Measurements from ENCODE around the gene MYZAP.
A peak's percentile ranks its signal among the peaks of the same experiment; 100 is the strongest.

The MYZAP gene

GRCh38 chr15:57618325-57618724 lies 26.6 kb downstream of the MYZAP start:
- no peak for TF ChIP-seq CTCF (conservative IDR thresholded peaks at IDR 0.05; ENCODE audit: low read length)
- TF ChIP-seq EZH2phosphoT487 (IDR thresholded peaks at IDR 0.05; ENCODE audit: borderline replicate concordance), result no peak
- Histone ChIP-seq H3K4me1 (ENCODE audit: insufficient read depth, low read length, poor library complexity, severe bottlenecking) (no peaks in the 10 kb centered on the region), H3K9me3 (ENCODE audit: insufficient read depth, low read depth, low read length) (no peaks in the 10 kb centered on the region), H3K4me3 (ENCODE audit: low read length, poor library complexity, severe bottlenecking) (no peak overlapping the region), H3K27me3 (ENCODE audit: insufficient read depth, low read length, poor library complexity, severe bottlenecking) (no peaks in the 10 kb centered on the region), H3K4me2 (ENCODE audit: low read depth, low read length, poor library complexity, severe bottlenecking) (no peak overlapping the region), H3K79me2 (ENCODE audit: insufficient read depth, low read length) (no peaks in the 10 kb centered on the region), H2AFZ (ENCODE audit: low read length) (no peak overlapping the region), H3K9ac (ENCODE audit: low read depth, low read length, poor library complexity, severe bottlenecking) (no peak overlapping the region), H3K9me2 (replicated peaks; ENCODE audit: low read depth, low read length) (no peaks in the 10 kb centered on the region), H4K20me1 (ENCODE audit: insufficient read depth, low read length, poor library complexity, severe bottlenecking) (no peaks in the 10 kb centered on the region), H3F3A (ENCODE audit: low read depth) (no peaks in the 10 kb centered on the region), H3K36me3 (ENCODE audit: insufficient read depth, low read length) (no peaks in the 10 kb centered on the region)

GRCh38 chr15:57619746-57620145 lies 28.0 kb downstream of the MYZAP start:
- Histone ChIP-seq H3K27me3 (ENCODE audit: insufficient read depth, low read length, poor library complexity, severe bottlenecking) (no peaks in the 10 kb centered on the region), H3K36me3 (ENCODE audit: insufficient read depth, low read length) (no peaks in the 10 kb centered on the region), H3K4me3 (ENCODE audit: low read length, poor library complexity, severe bottlenecking) (no peak overlapping the region), H3K9me3 (ENCODE audit: insufficient read depth, low read depth, low read length) (no peaks in the 10 kb centered on the region), H3K9ac (ENCODE audit: low read depth, low read length, poor library complexity, severe bottlenecking) (no peak overlapping the region), H3F3A (ENCODE audit: low read depth) (no peaks in the 10 kb centered on the region), H2AFZ (ENCODE audit: low read length) (no peak overlapping the region), H4K20me1 (ENCODE audit: insufficient read depth, low read length, poor library complexity, severe bottlenecking) (no peaks in the 10 kb centered on the region), H3K9me2 (replicated peaks; ENCODE audit: low read depth, low read length) (no peaks in the 10 kb centered on the region), H3K4me2 (ENCODE audit: low read depth, low read length, poor library complexity, severe bottlenecking) (no peak overlapping the region), H3K79me2 (ENCODE audit: insufficient read depth, low read length) (no peaks in the 10 kb centered on the region), H3K4me1 (ENCODE audit: insufficient read depth, low read length, poor library complexity, severe bottlenecking) (no peaks in the 10 kb centered on the region)
- TF ChIP-seq EZH2phosphoT487 (IDR thresholded peaks at IDR 0.05; ENCODE audit: borderline replicate concordance) (no peak), CTCF (conservative IDR thresholded peaks at IDR 0.05; ENCODE audit: low read length) (0 out of 2 replicates have a peak, but pooled peaks have one; percentile 27)

- no peaks in the 10 kb centered on the region for H4K20me1 ChIP-seq (ENCODE audit: insufficient read depth, low read length, poor library complexity, severe bottlenecking)
- no peaks in the 10 kb centered on the region for H3K79me2 ChIP-seq (ENCODE audit: insufficient read depth, low read length)
- no peak overlapping the region for H2AFZ ChIP-seq (ENCODE audit: low read length)
- H3K9me3 ChIP-seq (ENCODE audit: insufficient read depth, low read depth, low read length), result no peaks in the 10 kb centered on the region
- TF ChIP-seq EZH2phosphoT487 (IDR thresholded peaks at IDR 0.05; ENCODE audit: borderline replicate concordance) (no peak), CTCF (conservative IDR thresholded peaks at IDR 0.05; ENCODE audit: low read length) (no peak)
- no peaks in the 10 kb centered on the region for H3F3A ChIP-seq (ENCODE audit: low read depth)
- H3K9me2 ChIP-seq (replicated peaks; ENCODE audit: low read depth, low read length), result no peaks in the 10 kb centered on the region
- H3K9ac ChIP-seq (ENCODE audit: low read depth, low read length, poor library complexity, severe bottlenecking), result no peak overlapping the region
- no peak overlapping the region for H3K4me3 ChIP-seq (ENCODE audit: low read length, poor library complexity, severe bottlenecking)
- H3K27me3 ChIP-seq (ENCODE audit: insufficient read depth, low read length, poor library complexity, severe bottlenecking), result no peaks in the 10 kb centered on the region
- no peak overlapping the region for H3K4me2 ChIP-seq (ENCODE audit: low read depth, low read length, poor library complexity, severe bottlenecking)
- no peaks in the 10 kb centered on the region for H3K4me1 ChIP-seq (ENCODE audit: insufficient read depth, low read length, poor library complexity, severe bottlenecking)
- no peaks in the 10 kb centered on the region for H3K36me3 ChIP-seq (ENCODE audit: insufficient read depth, low read length)
Measured at GRCh38 chr15:57624730-57625129, 33.0 kb downstream of the MYZAP start.

Data from Loucy (cell line).